PC-9 (cell line): Measurements from ENCODE around the gene TNFAIP3.

Experiments used
- CTCF ChIP-seq: fragments of 200-600 bp; sonication (generic); conservative IDR thresholded peaks from 2 replicates; pipeline ENCODE4 v1.6.1; 2017; ENCODE audit warnings: mixed run types, antibody characterized with exemption, mild to moderate bottlenecking, moderate library complexity
- EZH2 ChIP-seq: fragments of 200-600 bp; sonication (generic); IDR thresholded peaks from 2 replicates; pipeline ENCODE4 v1.8.0; 2017; ENCODE audit warnings: antibody characterized with exemption, low read depth

- TF ChIP-seq CTCF (no peak), EZH2 (no peak)
Observed at GRCh38 chr6:137926985-137927384, 59.9 kb downstream of the TNFAIP3 start.
